IMR-90 (cell line): ENCODE data around the gene PMM2. TPM values are rescaled to one million over a fixed set of nuclear protein-coding genes. Genes with fewer than 3 reads are reported as not detected.

ENCODE experiments used
- ATAC-seq: fragments of 200-7000 bp; cut with Tn5 transposase; 2 replicates; pipeline ENCODE4 v1.9.1; 2020; ENCODE audit warnings: low read depth, mild to moderate bottlenecking, moderate library complexity
- BruUV-seq: library from RNA; stranded (reverse); fragments of 400-500 nt; replicated peaks from 2 replicates; lab custom pipeline; 2021; lab: Mats Ljungman, UMichigan
- CTCF ChIA-PET: fragments of 300-600 bp; formaldehyde crosslinking; extraction: SDS; loops from one replicate; lab custom pipeline; 2021; ENCODE audit warnings: antibody characterized with exemption; lab: Yijun Ruan, JAX
- POLR2A ChIA-PET: fragments of 300-600 bp; sonication (Branson Sonifier 250); formaldehyde crosslinking; loops from one replicate; lab custom pipeline; 2022; ENCODE audit warnings: antibody characterized with exemption; ENCODE audit not compliant: unreplicated experiment; lab: Charles Lee
- DNase-seq: peaks from one replicate; pipeline ENCODE4 v3.0.0; 2013
- H2AFZ ChIP-seq: replicated peaks from 2 replicates; pipeline ENCODE3; 2013; ENCODE audit warnings: low read length, mild to moderate bottlenecking; ENCODE audit not compliant: poor library complexity
- H2AK5ac ChIP-seq: 2 replicates; pipeline ENCODE4 v1.6.1; 2013; ENCODE audit warnings: low read depth, low read length, inconsistent platforms
- H2AK9ac ChIP-seq: replicated peaks from 2 replicates; pipeline ENCODE3; 2013; ENCODE audit warnings: mild to moderate bottlenecking, low read depth, low read length, moderate library complexity; ENCODE audit not compliant: poor library complexity
- H2BK120ac ChIP-seq: 2 replicates; pipeline ENCODE4 v1.6.1; 2013; ENCODE audit warnings: low read depth, low read length, inconsistent platforms
- H2BK15ac ChIP-seq: 3 replicates; pipeline ENCODE4 v1.6.1; 2013; ENCODE audit warnings: low read depth, low read length, inconsistent platforms
- H2BK20ac ChIP-seq: 2 replicates; pipeline ENCODE4 v1.6.1; 2013; ENCODE audit warnings: low read depth, mild to moderate bottlenecking, inconsistent platforms, low read length, moderate library complexity
- H2BK5ac ChIP-seq: 2 replicates; pipeline ENCODE4 v1.6.1; 2013; ENCODE audit warnings: mild to moderate bottlenecking, low read depth, low read length, inconsistent platforms; ENCODE audit not compliant: poor library complexity, severe bottlenecking
- H3K14ac ChIP-seq: replicated peaks from 2 replicates; pipeline ENCODE4 v1.6.1; 2013; ENCODE audit warnings: low read depth, low read length, inconsistent platforms
- H3K18ac ChIP-seq: 2 replicates; pipeline ENCODE4 v1.6.1; 2013; ENCODE audit warnings: low read depth, low read length, control low read depth
- H3K23ac ChIP-seq: 2 replicates; pipeline ENCODE4 v1.6.1; 2013; ENCODE audit warnings: low read depth, low read length, inconsistent platforms
- H3K27ac ChIP-seq: 2 replicates; pipeline ENCODE4 v1.5.1; 2013; ENCODE audit warnings: mild to moderate bottlenecking, control low read depth, low read length; ENCODE audit not compliant: insufficient read depth
- H3K27me3 ChIP-seq: 2 replicates; pipeline ENCODE4 v1.6.1; 2013; ENCODE audit warnings: low read length; ENCODE audit not compliant: control insufficient read depth, insufficient read depth
- H3K36me3 ChIP-seq: 2 replicates; pipeline ENCODE4 v1.6.1; 2013; ENCODE audit warnings: low read length, mixed read lengths; ENCODE audit not compliant: control insufficient read depth, insufficient read depth
- H3K4ac ChIP-seq: 2 replicates; pipeline ENCODE4 v1.6.1; 2013; ENCODE audit warnings: low read depth, low read length, inconsistent platforms
- H3K4me1 ChIP-seq: 2 replicates; pipeline ENCODE4 v1.6.1; 2013; ENCODE audit warnings: low read length, mixed read lengths; ENCODE audit not compliant: control insufficient read depth, insufficient read depth
- H3K4me2 ChIP-seq: 2 replicates; pipeline ENCODE4 v1.6.1; 2013; ENCODE audit warnings: low read depth, mild to moderate bottlenecking, control low read depth, low read length, moderate library complexity
- H3K4me3 ChIP-seq: 2 replicates; pipeline ENCODE4 v1.5.1; 2013; ENCODE audit warnings: low read depth, mild to moderate bottlenecking, control low read depth, low read length, moderate library complexity; ENCODE audit not compliant: insufficient read depth
- H3K56ac ChIP-seq: 2 replicates; pipeline ENCODE4 v1.6.1; 2013; ENCODE audit warnings: low read length, inconsistent platforms; ENCODE audit not compliant: insufficient read depth; ENCODE audit errors: extremely low read depth
- H3K79me1 ChIP-seq, 2 experiments: 2 replicates each; pipeline ENCODE4 v1.6.1; 2013; ENCODE audit warnings: low read length in 2 of 2, inconsistent platforms in 1 of 2, low read depth in 1 of 2
- H3K9ac ChIP-seq: 2 replicates; pipeline ENCODE4 v1.6.1; 2013; ENCODE audit warnings: low read depth, low read length, control low read depth
- H3K9me1 ChIP-seq: 2 replicates; pipeline ENCODE4 v1.6.1; 2013; ENCODE audit warnings: low read length, inconsistent platforms; ENCODE audit not compliant: insufficient read depth
- H3K9me3 ChIP-seq: 2 replicates; pipeline ENCODE4 v1.6.1; 2013; ENCODE audit warnings: low read length; ENCODE audit not compliant: control insufficient read depth, insufficient read depth
- H4K20me1 ChIP-seq: 2 replicates; pipeline ENCODE4 v1.6.1; 2013; ENCODE audit warnings: low read length, inconsistent platforms; ENCODE audit not compliant: insufficient read depth
- H4K5ac ChIP-seq: 2 replicates; pipeline ENCODE4 v1.6.1; 2013; ENCODE audit warnings: mild to moderate bottlenecking, low read depth, low read length, control low read depth
- H4K8ac ChIP-seq, 2 experiments: 2 replicates each; pipeline ENCODE4 v1.6.1; 2013; ENCODE audit warnings: low read depth in 2 of 2, low read length in 2 of 2, control low read depth in 1 of 2, inconsistent platforms in 1 of 2
- H4K91ac ChIP-seq: 2 replicates; pipeline ENCODE4 v1.6.1; 2013; ENCODE audit warnings: low read depth, low read length, inconsistent platforms; ENCODE audit not compliant: insufficient read depth
- BHLHE40 ChIP-seq: fragments of 150-350 bp; IDR thresholded peaks from 2 replicates; pipeline ENCODE4 v1.6.1; 2016; ENCODE audit warnings: mild to moderate bottlenecking, low read depth, low read length
- CHD1 ChIP-seq: IDR thresholded peaks from 2 replicates; pipeline ENCODE4 v1.6.1; 2012; ENCODE audit warnings: low read depth, low read length, improper control_type of control experiment
- CTCF ChIP-seq: conservative IDR thresholded peaks from 2 replicates; pipeline ENCODE4 v1.5.1; 2012; ENCODE audit warnings: mild to moderate bottlenecking, low read depth, low read length, improper control_type of control experiment
- FOS ChIP-seq: fragments of 150-350 bp; IDR thresholded peaks from 2 replicates; pipeline ENCODE4 v1.6.1; 2016; ENCODE audit warnings: low read depth, low read length
- MAFK ChIP-seq: IDR thresholded peaks from 2 replicates; pipeline ENCODE4 v1.6.1; 2012; ENCODE audit warnings: low read depth, low read length, improper control_type of control experiment
- MXI1 ChIP-seq: IDR thresholded peaks from 2 replicates; pipeline ENCODE4 v1.6.1; 2012; ENCODE audit warnings: low read depth, mild to moderate bottlenecking, low read length, moderate library complexity, borderline replicate concordance
- NFE2L2 ChIP-seq: fragments of 150-350 bp; IDR thresholded peaks from 2 replicates; pipeline ENCODE4 v1.6.1; 2016; ENCODE audit warnings: low read depth, mild to moderate bottlenecking, low read length
- POLR2A ChIP-seq: IDR thresholded peaks from 2 replicates; pipeline ENCODE4 v1.6.1; 2012; ENCODE audit warnings: mild to moderate bottlenecking, low read depth, low read length
- RAD21 ChIP-seq: IDR thresholded peaks from 2 replicates; pipeline ENCODE4 v1.6.1; 2012; ENCODE audit warnings: low read length, improper control_type of control experiment
- RFX5 ChIP-seq: IDR thresholded peaks from 2 replicates; pipeline ENCODE4 v1.8.0; 2012; ENCODE audit warnings: low read depth, mild to moderate bottlenecking, low read length, moderate library complexity
- SMC3 ChIP-seq: fragments of 150-350 bp; IDR thresholded peaks from 2 replicates; pipeline ENCODE4 v1.6.1; 2016; ENCODE audit warnings: low read depth, mild to moderate bottlenecking, antibody characterized with exemption, low read length, moderate library complexity
- WGBS, 2 experiments: methylation state at CpG; one replicate each; pipeline versions ENCODE4 v1.1.5 to v1.1.7; 2013; ENCODE audit warnings: missing lambda C conversion rate in 2 of 2; ENCODE audit not compliant: insufficient read length in 1 of 2; ENCODE audit errors: extremely low coverage in 2 of 2; 5-methylcytosine and 5-hydroxymethylcytosine counted together
- dilution Hi-C: fragments of 300-500 bp; cut with HindIII; formaldehyde crosslinking; loops from one replicate; pipeline ENCODE4 v1.14.3; 2018; ENCODE audit warnings: low sequenced_read_pairs; ENCODE audit not compliant: unreplicated experiment
- in situ Hi-C: fragments of 300-500 bp; cut with MboI; formaldehyde crosslinking; loops from 3 replicates; pipeline ENCODE4 v1.14.3; 2019; ENCODE audit warnings: low sequenced_read_pairs, inconsistent platforms, mixed read lengths
- intact Hi-C: fragments of 100-400 bp; cut with micrococcal nuclease; formaldehyde crosslinking; loops from 2 replicates; pipeline ENCODE4 v1.10.0; 2022
- polyA plus RNA-seq, 3 experiments: library from polyadenylated mRNA; depleted of rRNA; stranded (reverse); fragments of >200 nt; gene quantifications; 2 replicates each; pipeline ENCODE4 v1.2.3, GENCODE V29; 2012; ENCODE audit warnings: low replicate concordance in 1 of 3
- total RNA-seq: library from RNA; depleted of rRNA; stranded (reverse); fragments of >200 nt; gene quantifications from 2 replicates; pipeline ENCODE4 v1.2.3, GENCODE V29; 2012

The PMM2 gene
- total and polyA plus RNA-seq, 2 of the 4 experiments (the other 2 are of a cell fraction): 25.8 to 38.9 TPM

- BruUV-seq: no TSS peak
- H2BK20ac ChIP-seq: no peak overlapping the region
- H3K9me1 ChIP-seq: no peaks in the 10 kb centered on the region
- H3K9ac ChIP-seq: no peak overlapping the region
- H3K4ac ChIP-seq: no peak overlapping the region
- H3K4me2 ChIP-seq: no peak overlapping the region
- DNase-seq: no peak
- no peak overlapping the region for H2AK5ac ChIP-seq
- dilution Hi-C loops: no loop called here
- no peak overlapping the region for H3K14ac ChIP-seq
- no peaks in the 10 kb centered on the region for H3K4me1 ChIP-seq
- H3K36me3 ChIP-seq: no peaks in the 10 kb centered on the region; the same call in 1 of the 2 replicates
- no peaks in the 10 kb centered on the region for H4K20me1 ChIP-seq
- H3K9me3 ChIP-seq: 0 out of 2 replicates have a peak, but pooled peaks cover 2% of the 10 kb centered on the region
- TF ChIP-seq MXI1 (no peak), CHD1 (no peak), POLR2A (no peak), RAD21 (no peak), CTCF (no peak), SMC3 (no peak), BHLHE40 (no peak), MAFK (no peak), NFE2L2 (no peak), RFX5 (no peak), FOS (no peak)
- H2AFZ ChIP-seq: no peak overlapping the region
- H2BK120ac ChIP-seq: no peak overlapping the region
- H3K23ac ChIP-seq: no peak overlapping the region
- no peak overlapping the region for H2BK5ac ChIP-seq
- H4K8ac ChIP-seq: no peak overlapping the region
- no peaks in the 10 kb centered on the region for H3K79me1 ChIP-seq
- ATAC-seq: no peak
- no peak overlapping the region for H3K56ac ChIP-seq
- POLR2A ChIA-PET: no interaction called here
- CTCF ChIA-PET: no interaction called here
- H2AK9ac ChIP-seq: no peak overlapping the region
- H4K5ac ChIP-seq: no peak overlapping the region
- H3K27me3 ChIP-seq: no peaks in the 10 kb centered on the region
- H3K18ac ChIP-seq: no peak overlapping the region
- no CpG with 5 or more reads among the region's 1 CpG for WGBS, 2 experiments
- no peak overlapping the region for H3K4me3 ChIP-seq
- no peak overlapping the region for H3K27ac ChIP-seq
- intact Hi-C loops: no loop called here
- H4K91ac ChIP-seq: no peak overlapping the region
- no peak overlapping the region for H2BK15ac ChIP-seq
- in situ Hi-C loops: no loop called here
Observed at GRCh38 chr16:8775359-8775758, 22.3 kb upstream of the PMM2 start.
